SK-N-MC (cell line): ENCODE measurements around the gene EDNRA.

Experiments
- EZH2 ChIP-seq: fragments of 200-600 bp; sonication (generic); IDR thresholded peaks from one replicate; pipeline ENCODE4 v1.6.1; 2017; ENCODE audit warnings: antibody characterized with exemption
- POLR2AphosphoS5 ChIP-seq: IDR thresholded peaks from 2 replicates; pipeline ENCODE4 v1.6.1; 2012; ENCODE audit warnings: mild to moderate bottlenecking, low read depth, low read length, borderline replicate concordance

DNA sequence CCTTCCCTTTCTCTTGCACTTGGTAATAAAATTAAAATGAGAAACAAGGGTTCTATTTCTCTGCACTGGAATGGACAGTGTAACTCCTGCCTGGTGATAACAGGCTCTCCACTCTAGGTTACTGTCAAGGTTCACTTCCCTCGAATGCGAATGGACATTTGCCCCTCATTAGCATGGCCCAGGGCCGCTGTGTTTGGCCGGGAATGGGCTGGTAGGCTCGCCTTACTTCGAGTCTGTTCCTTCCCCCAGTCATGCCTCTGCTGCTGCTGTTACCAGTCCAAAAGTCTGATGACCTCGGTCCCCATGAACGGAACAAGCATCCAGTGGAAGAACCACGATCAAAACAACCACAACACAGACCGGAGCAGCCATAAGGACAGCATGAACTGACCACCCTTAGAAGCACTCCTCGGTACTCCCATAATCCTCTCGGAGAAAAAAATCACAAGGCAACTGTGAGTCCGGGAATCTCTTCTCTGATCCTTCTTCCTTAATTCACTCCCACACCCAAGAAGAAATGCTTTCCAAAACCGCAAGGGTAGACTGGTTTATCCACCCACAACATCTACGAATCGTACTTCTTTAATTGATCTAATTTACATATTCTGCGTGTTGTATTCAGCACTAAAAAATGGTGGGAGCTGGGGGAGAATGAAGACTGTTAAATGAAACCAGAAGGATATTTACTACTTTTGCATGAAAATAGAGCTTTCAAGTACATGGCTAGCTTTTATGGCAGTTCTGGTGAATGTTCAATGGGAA, 61.5 kb downstream of the EDNRA start:
- TF ChIP-seq EZH2: no peak
- peak; percentile 42; the same call in 1 of the 2 replicates for TF ChIP-seq POLR2AphosphoS5
